CD14-positive monocyte (primary cell): ENCODE results near the gene CDH22. TPM values are rescaled to one million over a fixed set of nuclear protein-coding genes. Genes with fewer than 3 reads are reported as not detected.

Experiments
- DNase-seq, 3 donors: peaks; one replicate each; pipeline ENCODE4 v3.0.0-alpha.2; 2011 to 2022
- H2AFZ ChIP-seq: 2 replicates; pipeline ENCODE4 v1.6.0; 2012; ENCODE audit warnings: mild to moderate bottlenecking, low read depth, low read length, inconsistent platforms; ENCODE audit not compliant: insufficient read depth, poor library complexity, severe bottlenecking
- H3K27ac ChIP-seq, 2 donors: 1 replicate in 1 of 2; 2 replicates in 1 of 2; pipeline ENCODE4 v1.5.1; 2012 to 2013; ENCODE audit warnings: low read length in 2 of 2, control low read depth in 1 of 2, inconsistent platforms in 1 of 2, low read depth in 1 of 2, mild to moderate bottlenecking in 1 of 2
- H3K27me3 ChIP-seq, 2 donors: one replicate each; pipeline versions ENCODE4 v1.6.0 to v1.6.1; 2011 to 2013; ENCODE audit warnings: low read length in 2 of 2; ENCODE audit not compliant: control insufficient read depth in 2 of 2, insufficient read depth in 2 of 2
- H3K36me3 ChIP-seq, 2 donors: replicated peaks in 1 of 2; 1 replicate in 1 of 2; 2 replicates in 1 of 2; pipeline versions ENCODE4 v1.5.1 to v1.6.1; 2012 to 2013; ENCODE audit warnings: low read length in 2 of 2, control low read depth in 1 of 2, inconsistent platforms in 1 of 2, mild to moderate bottlenecking in 1 of 2; ENCODE audit not compliant: insufficient read depth in 2 of 2, control insufficient read depth in 1 of 2
- H3K4me1 ChIP-seq, 2 donors: 1 replicate in 1 of 2; 2 replicates in 1 of 2; pipeline versions ENCODE4 v1.5.1 to v1.6.1; 2012 to 2013; ENCODE audit warnings: low read length in 2 of 2, control low read depth in 1 of 2, inconsistent platforms in 1 of 2, mild to moderate bottlenecking in 1 of 2, moderate library complexity in 1 of 2; ENCODE audit not compliant: insufficient read depth in 2 of 2, control insufficient read depth in 1 of 2
- H3K4me2 ChIP-seq: replicated peaks from 2 replicates; pipeline ENCODE3; 2012; ENCODE audit warnings: low read length, moderate library complexity, mild to moderate bottlenecking; ENCODE audit not compliant: poor library complexity, severe bottlenecking; ENCODE audit errors: extremely low read depth
- H3K4me3 ChIP-seq, 3 experiments: fragments of 200-600 bp in 1 of 3; sonication (generic) in 1 of 3; replicated peaks in 1 of 3; 1 replicate in 2 of 3; 2 replicates in 1 of 3; pipeline ENCODE4 v1.5.1; 2011 to 2013; ENCODE audit warnings: low read length in 3 of 3, mild to moderate bottlenecking in 3 of 3, control low read depth in 2 of 3, low read depth in 2 of 3, inconsistent platforms in 1 of 3, moderate library complexity in 1 of 3
- H3K79me2 ChIP-seq: 2 replicates; pipeline ENCODE4 v1.6.0; 2012; ENCODE audit warnings: mild to moderate bottlenecking, control low read depth, inconsistent platforms, low read length, moderate library complexity; ENCODE audit not compliant: insufficient read depth
- H3K9ac ChIP-seq: 2 replicates; pipeline ENCODE4 v1.6.0; 2017; ENCODE audit warnings: low read length, mild to moderate bottlenecking; ENCODE audit not compliant: insufficient read depth, poor library complexity, severe bottlenecking
- H3K9me3 ChIP-seq, 2 donors: replicated peaks in 1 of 2; 1 replicate in 1 of 2; 2 replicates in 1 of 2; pipeline versions ENCODE4 v1.5.1 to v1.6.1; 2012 to 2013; ENCODE audit warnings: low read length in 2 of 2, control low read depth in 1 of 2; ENCODE audit not compliant: control insufficient read depth in 1 of 2, insufficient read depth in 1 of 2
- H4K20me1 ChIP-seq: 2 replicates; pipeline ENCODE4 v1.6.0; 2012; ENCODE audit warnings: mild to moderate bottlenecking, low read length, control low read depth, moderate library complexity; ENCODE audit not compliant: insufficient read depth
- H3K27ac Mint-ChIP-seq, 7 donors: one replicate each; pipeline ENCODE4 v1.8.0; 2020; ENCODE audit warnings: mild to moderate bottlenecking in 7 of 7, mixed read lengths in 7 of 7, moderate library complexity in 6 of 7, inconsistent platforms in 2 of 7
- H3K27me3 Mint-ChIP-seq, 3 donors: one replicate each; pipeline ENCODE4 v1.8.0; 2021 to 2022; ENCODE audit warnings: low read depth in 3 of 3, mild to moderate bottlenecking in 3 of 3, mixed read lengths in 3 of 3, moderate library complexity in 3 of 3, inconsistent platforms in 1 of 3
- H3K36me3 Mint-ChIP-seq, 2 donors: one replicate each; pipeline ENCODE4 v1.8.0; 2020; ENCODE audit warnings: mixed read lengths in 2 of 2, inconsistent platforms in 1 of 2, mild to moderate bottlenecking in 1 of 2
- H3K4me1 Mint-ChIP-seq: one replicate; pipeline ENCODE4 v1.8.0; 2020; ENCODE audit warnings: mild to moderate bottlenecking, mixed read lengths
- H3K4me3 Mint-ChIP-seq, 2 donors: one replicate each; pipeline ENCODE4 v1.8.0; 2020; ENCODE audit warnings: mild to moderate bottlenecking in 2 of 2, mixed read lengths in 2 of 2, moderate library complexity in 1 of 2
- H3K9me3 Mint-ChIP-seq, 7 donors: one replicate each; pipeline ENCODE4 v1.8.0; 2020 to 2022; ENCODE audit warnings: mixed read lengths in 7 of 7, mild to moderate bottlenecking in 6 of 7, moderate library complexity in 6 of 7, inconsistent platforms in 2 of 7
- WGBS: methylation state at CpG from one replicate; pipeline ENCODE4 v1.1.5; 2013; ENCODE audit warnings: missing lambda C conversion rate; ENCODE audit not compliant: insufficient coverage; 5-methylcytosine and 5-hydroxymethylcytosine counted together
- intact Hi-C, 2 donors: fragments of 100-400 bp; cut with micrococcal nuclease; formaldehyde crosslinking; loops; one replicate each; pipeline versions ENCODE4 v1.15.0 to v1.15.1; 2023
- polyA plus RNA-seq, 3 donors: library from polyadenylated mRNA; depleted of rRNA in 1 of 3; unstranded in 2 of 3; stranded (reverse) in 1 of 3; fragments of 300-500 nt in 2 of 3; fragments of >200 nt in 1 of 3; fragmentation: Illumina TruSeq in 2 of 3; gene quantifications; 1 replicate in 2 of 3; 2 replicates in 1 of 3; pipeline ENCODE4 v1.2.3, GENCODE V29; 2012 to 2021
- TF ChIP-seq, protein P1 (sequence below): fragments of 200-600 bp; IDR thresholded peaks from one replicate; pipeline ENCODE4 v1.8.0; 2022; ENCODE audit warnings: antibody characterized with exemption, mild to moderate bottlenecking

Gene CDH22
- polyA plus RNA-seq, 3 donors: not detected

DNA sequence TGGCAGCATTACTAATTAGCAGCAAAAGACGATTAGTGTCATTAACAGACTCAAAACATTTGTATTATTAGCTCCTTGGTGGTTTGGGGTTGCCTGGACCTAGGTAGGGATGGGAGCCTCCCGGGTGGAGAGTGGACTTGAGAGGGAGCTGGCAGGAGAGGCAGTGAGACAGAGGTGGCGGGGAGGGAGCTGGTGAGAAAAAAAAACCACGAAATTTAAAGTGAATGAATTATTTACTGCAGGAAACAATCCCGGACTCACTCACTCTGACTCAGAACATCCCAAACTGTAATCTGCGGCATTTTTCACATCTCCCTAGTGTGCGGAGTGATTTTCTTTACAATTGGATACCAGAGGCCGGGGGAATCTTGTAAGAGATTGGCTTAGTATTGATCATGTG lies 14.3 kb upstream of the CDH22 start:
- Mint-ChIP-seq H3K4me3 (no peak overlapping the region), H3K36me3 (no peaks in the 10 kb centered on the region), H3K9me3 (no peaks in the 10 kb centered on the region), H3K4me1 (no peaks in the 10 kb centered on the region), H3K27ac (no peak overlapping the region), H3K27me3 (peaks cover 14 to 35% (median 17%) of the 10 kb centered on the region in 3 donors)
- Histone ChIP-seq H3K4me2 (no peak overlapping the region), H3K27ac (no peak overlapping the region), H3K79me2 (no peaks in the 10 kb centered on the region), H4K20me1 (no peaks in the 10 kb centered on the region), H2AFZ (no peak overlapping the region), H3K4me1 (no peaks in the 10 kb centered on the region), H3K9ac (no peak overlapping the region), H3K27me3 (peaks cover 0 to 4% of the 10 kb centered on the region in 2 donors), H3K9me3 (no peaks in the 10 kb centered on the region), H3K36me3 (no peaks in the 10 kb centered on the region), H3K4me3 (no peak overlapping the region)
- WGBS: no CpG with 5 or more reads among the region's 8 CpGs
- TF ChIP-seq, protein P1, sequence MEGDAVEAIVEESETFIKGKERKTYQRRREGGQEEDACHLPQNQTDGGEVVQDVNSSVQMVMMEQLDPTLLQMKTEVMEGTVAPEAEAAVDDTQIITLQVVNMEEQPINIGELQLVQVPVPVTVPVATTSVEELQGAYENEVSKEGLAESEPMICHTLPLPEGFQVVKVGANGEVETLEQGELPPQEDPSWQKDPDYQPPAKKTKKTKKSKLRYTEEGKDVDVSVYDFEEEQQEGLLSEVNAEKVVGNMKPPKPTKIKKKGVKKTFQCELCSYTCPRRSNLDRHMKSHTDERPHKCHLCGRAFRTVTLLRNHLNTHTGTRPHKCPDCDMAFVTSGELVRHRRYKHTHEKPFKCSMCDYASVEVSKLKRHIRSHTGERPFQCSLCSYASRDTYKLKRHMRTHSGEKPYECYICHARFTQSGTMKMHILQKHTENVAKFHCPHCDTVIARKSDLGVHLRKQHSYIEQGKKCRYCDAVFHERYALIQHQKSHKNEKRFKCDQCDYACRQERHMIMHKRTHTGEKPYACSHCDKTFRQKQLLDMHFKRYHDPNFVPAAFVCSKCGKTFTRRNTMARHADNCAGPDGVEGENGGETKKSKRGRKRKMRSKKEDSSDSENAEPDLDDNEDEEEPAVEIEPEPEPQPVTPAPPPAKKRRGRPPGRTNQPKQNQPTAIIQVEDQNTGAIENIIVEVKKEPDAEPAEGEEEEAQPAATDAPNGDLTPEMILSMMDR: no peak
- DNase-seq: no peak
- intact Hi-C loops: no loop called here

DNA sequence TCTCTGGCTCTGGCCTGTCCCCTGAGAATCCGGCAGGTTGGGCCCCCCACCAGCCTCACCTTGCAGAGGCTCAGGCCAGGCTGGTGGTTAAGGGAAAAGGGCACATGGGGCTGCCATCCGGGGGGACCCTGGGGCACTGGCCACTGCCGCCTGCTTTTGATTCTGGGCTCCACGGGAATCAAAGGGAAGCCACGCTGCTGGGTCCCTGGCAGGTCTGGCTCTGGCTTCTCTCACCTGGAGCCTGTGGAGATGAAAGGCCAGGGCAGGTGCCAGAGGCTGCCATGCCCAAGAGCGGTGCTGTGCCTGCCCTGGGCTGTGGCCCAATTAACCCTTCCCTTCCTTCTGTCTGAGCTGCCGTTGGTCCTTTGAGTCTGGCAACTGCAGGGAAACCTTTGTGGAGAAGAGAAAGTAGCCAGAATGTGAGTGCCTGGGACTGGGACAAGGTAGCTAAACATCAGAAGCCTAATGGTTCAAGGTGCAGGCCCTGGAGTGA lies 9.4 kb upstream of the CDH22 start:
- peak overlapping the region in 1 of 2 donors; percentile 5 for H3K4me3 Mint-ChIP-seq
- H3K4me1 Mint-ChIP-seq: no peaks in the 10 kb centered on the region
- Histone ChIP-seq H3K9ac (no peak overlapping the region), H3K4me1 (no peaks in the 10 kb centered on the region), H2AFZ (no peak overlapping the region), H3K9me3 (peaks cover 0 to 10% of the 10 kb centered on the region in 2 donors), H3K79me2 (no peaks in the 10 kb centered on the region), H3K4me3 (no peak overlapping the region), H3K27ac (no peak overlapping the region), H3K4me2 (no peak overlapping the region), H3K36me3 (no peaks in the 10 kb centered on the region), H4K20me1 (no peaks in the 10 kb centered on the region), H3K27me3 (peaks cover 22 to 53% of the 10 kb centered on the region in 2 donors)
- peaks cover 0 to 4% (median 0%) of the 10 kb centered on the region in 7 donors for H3K9me3 Mint-ChIP-seq
- intact Hi-C loops: no loop called here
- H3K36me3 Mint-ChIP-seq: no peaks in the 10 kb centered on the region
- no peak for DNase-seq
- 91% methylated on average over 5 of the region's 7 CpGs for WGBS
- TF ChIP-seq, protein P1: no peak
- H3K27ac Mint-ChIP-seq: no peak overlapping the region
- peaks cover 59 to 82% (median 59%) of the 10 kb centered on the region in 3 donors for H3K27me3 Mint-ChIP-seq
